Activated naive CD8-positive, alpha-beta T cell treated with anti-CD3 and anti-CD28 coated beads for 36 hours (primary cell): ENCODE results near the gene TRIO. TPM values are rescaled to one million over a fixed set of nuclear protein-coding genes. Genes with fewer than 3 reads are reported as not detected.

Experiments
- DNase-seq: peaks from one replicate; pipeline ENCODE4 v3.0.0; 2021
- H3K27ac Mint-ChIP-seq: one replicate; pipeline ENCODE4 v1.8.0; 2022; ENCODE audit warnings: mild to moderate bottlenecking, moderate library complexity, mixed read lengths
- H3K27me3 Mint-ChIP-seq: one replicate; pipeline ENCODE4 v1.8.0; 2022; ENCODE audit warnings: mild to moderate bottlenecking, mixed read lengths
- H3K36me3 Mint-ChIP-seq: one replicate; pipeline ENCODE4 v1.8.0; 2021; ENCODE audit warnings: mild to moderate bottlenecking, mixed read lengths
- H3K4me1 Mint-ChIP-seq: one replicate; pipeline ENCODE4 v1.8.0; 2021; ENCODE audit warnings: mixed read lengths
- H3K4me3 Mint-ChIP-seq: one replicate; pipeline ENCODE4 v1.8.0; 2022; ENCODE audit warnings: mild to moderate bottlenecking, moderate library complexity, mixed read lengths
- H3K9me3 Mint-ChIP-seq: one replicate; pipeline ENCODE4 v1.8.0; 2022; ENCODE audit warnings: mixed read lengths
- total RNA-seq, 2 experiments: library from RNA; stranded (reverse); gene quantifications; one replicate each; pipeline ENCODE4 v1.2.3, GENCODE V29; 2021

Gene TRIO
- total RNA-seq, 2 experiments from 2014 or later = 7.4 to 9.8 TPM

DNA sequence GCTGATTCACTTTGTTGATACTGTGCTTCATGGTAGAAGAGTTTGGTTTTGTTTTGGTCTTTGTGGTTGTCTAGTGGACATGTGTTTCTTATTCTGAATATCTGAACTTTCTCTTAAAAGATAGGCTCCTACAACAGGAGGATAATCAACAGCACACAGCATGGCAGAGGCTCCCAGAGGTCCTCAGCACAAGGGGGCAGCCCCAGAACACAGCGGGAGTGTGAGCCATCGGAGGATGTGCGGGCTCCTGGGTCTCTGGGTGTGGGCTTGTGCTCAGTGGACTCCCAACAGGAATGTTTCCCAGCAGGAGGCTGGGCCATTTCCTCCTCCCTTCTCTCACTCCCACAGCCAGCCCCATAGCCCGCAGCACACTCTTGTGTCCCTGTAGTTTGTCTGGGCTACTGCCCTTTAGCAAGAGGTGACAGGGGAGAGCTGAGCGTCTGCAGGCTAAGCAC lies 274.2 kb downstream of the TRIO start:
- Mint-ChIP-seq H3K36me3 (peaks cover 7% of the 10 kb centered on the region), H3K4me3 (no peak overlapping the region), H3K27me3 (peaks cover 6% of the 10 kb centered on the region), H3K27ac (peak overlapping the region; percentile 99), H3K4me1 (peaks cover 61% of the 10 kb centered on the region), H3K9me3 (no peaks in the 10 kb centered on the region)
- DNase-seq = no peak

DNA sequence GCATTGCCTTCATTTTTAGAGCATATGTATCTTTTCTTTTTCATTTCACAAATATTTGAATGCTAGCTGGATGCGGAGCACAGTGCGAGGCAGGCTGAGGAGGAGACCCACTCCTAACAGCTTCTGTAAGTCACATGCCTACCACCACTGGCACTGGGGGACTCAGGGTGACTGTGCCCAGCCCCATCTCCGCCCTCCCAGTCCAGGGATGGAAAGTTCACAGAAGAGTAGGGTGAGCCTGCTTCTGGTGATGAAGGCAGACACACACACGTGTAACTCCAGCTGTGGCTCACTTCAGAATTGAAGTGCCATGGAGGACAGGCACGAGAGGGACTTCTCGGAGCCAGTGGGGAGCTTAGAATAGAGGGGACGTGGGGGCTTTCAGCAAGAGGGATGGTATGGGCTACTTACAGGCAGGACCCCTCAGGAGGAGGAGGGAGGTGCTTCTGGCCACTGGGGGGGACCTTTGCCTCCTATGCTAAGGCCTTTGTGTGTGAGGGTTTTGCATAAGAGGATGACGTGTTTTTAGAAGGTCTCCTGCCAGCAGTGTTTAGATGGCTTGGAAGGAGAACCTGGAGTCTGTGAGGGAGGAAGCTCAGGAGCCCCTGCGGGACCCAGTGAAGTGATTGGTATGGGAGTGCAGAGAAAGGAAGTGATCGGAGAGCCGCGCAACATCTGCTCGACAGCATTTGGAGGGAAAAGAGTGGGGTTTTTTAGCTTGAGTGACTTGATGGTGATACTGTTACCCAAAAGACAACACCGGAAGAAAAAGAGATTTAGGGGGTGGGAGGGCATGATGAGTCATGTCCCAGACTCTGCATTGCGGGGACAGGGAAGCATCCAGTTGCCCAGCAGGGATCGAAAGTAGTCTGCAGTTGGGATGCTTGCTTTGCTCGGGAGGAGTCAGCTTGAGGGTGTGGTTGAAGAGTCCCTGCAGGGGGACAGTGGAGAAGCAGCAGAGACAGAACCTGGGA lies 274.9 kb downstream of the TRIO start:
- Mint-ChIP-seq H3K9me3 (no peaks in the 10 kb centered on the region), H3K27me3 (peaks cover 6% of the 10 kb centered on the region), H3K27ac (no peak overlapping the region), H3K36me3 (peaks cover 4% of the 10 kb centered on the region), H3K4me3 (no peak overlapping the region), H3K4me1 (peaks cover 57% of the 10 kb centered on the region)
- no peak for DNase-seq

DNA sequence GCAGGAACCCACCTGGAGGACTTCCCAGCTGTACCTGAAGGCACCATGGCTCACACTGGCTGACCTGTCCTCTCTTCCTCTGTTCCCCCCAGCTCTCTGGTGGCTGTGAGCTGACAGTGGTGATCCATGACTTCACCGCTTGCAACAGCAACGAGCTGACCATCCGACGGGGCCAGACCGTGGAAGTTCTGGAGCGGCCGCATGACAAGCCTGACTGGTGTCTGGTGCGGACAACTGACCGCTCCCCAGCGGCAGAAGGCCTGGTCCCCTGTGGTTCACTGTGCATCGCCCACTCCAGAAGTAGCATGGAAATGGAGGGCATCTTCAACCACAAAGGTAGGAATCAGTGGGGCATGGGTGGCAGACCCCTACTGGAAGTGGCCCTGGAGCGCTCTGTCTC lies 276.5 kb downstream of the TRIO start:
- no peak overlapping the region for H3K27ac Mint-ChIP-seq
- no peak for DNase-seq
- H3K4me3 Mint-ChIP-seq = no peak overlapping the region
- peaks cover 1% of the 10 kb centered on the region for H3K36me3 Mint-ChIP-seq
- no peaks in the 10 kb centered on the region for H3K9me3 Mint-ChIP-seq
- peaks cover 6% of the 10 kb centered on the region for H3K27me3 Mint-ChIP-seq
- peaks cover 56% of the 10 kb centered on the region for H3K4me1 Mint-ChIP-seq

DNA sequence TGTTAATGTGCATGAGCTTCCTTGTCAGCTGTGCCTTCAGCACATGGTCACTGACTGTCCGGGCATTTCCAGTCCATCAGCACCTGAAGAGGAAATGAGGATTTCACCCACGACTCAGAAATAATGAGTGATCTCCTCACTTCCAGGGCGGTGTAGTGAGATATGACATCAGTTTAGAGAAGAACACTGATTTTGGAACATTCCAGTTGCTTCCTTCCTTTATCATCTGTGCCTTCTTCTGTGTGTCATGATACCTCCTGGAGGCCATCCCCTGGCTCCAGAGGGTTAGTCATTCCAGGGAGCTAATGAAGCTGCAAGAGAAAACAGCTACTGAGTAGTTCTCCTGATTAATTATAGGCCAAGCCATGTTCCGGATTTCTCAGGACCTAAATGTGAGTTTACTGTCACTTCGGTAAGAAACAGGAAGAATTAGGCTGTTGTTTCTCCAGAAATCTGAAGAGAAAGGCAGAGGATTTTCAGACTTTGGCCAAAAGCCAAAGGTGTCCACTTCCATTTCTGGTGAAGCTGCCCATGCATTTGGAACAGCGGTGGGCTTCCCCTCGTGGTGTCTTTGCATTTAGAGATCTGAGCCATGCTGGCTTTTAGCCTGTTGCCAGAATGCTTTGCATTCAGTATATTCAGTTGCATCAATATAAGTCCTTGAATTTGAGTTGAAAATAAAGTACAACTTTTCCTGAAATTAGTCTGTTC lies 277.1 kb downstream of the TRIO start:
- Mint-ChIP-seq H3K4me1 (peaks cover 56% of the 10 kb centered on the region), H3K9me3 (no peaks in the 10 kb centered on the region), H3K36me3 (peaks cover 1% of the 10 kb centered on the region), H3K27ac (no peak overlapping the region), H3K4me3 (no peak overlapping the region), H3K27me3 (peaks cover 6% of the 10 kb centered on the region)
- no peak for DNase-seq

DNA sequence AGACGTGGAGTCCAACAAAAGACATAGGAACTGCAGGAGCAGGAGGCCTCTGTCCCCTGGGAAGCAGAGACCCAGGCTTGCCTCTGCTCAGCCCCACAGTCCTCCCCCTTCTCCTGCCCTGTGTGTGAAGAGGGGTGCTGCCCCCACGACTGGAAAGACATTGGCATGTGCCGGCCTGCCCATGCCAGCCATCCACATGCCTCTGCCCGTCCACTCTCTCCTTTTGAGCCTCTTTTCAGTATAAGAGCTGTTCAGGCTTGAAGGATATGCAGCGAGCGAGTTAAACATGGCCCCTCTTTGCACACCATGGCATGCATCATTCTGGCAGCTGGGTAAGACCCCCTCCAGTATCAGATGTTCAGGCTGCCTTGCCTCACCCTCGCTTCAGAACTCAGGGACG lies 278.7 kb downstream of the TRIO start:
- DNase-seq = no peak
- H3K4me3 Mint-ChIP-seq = no peak overlapping the region
- H3K27me3 Mint-ChIP-seq = peaks cover 6% of the 10 kb centered on the region
- peaks cover 44% of the 10 kb centered on the region for H3K4me1 Mint-ChIP-seq
- H3K36me3 Mint-ChIP-seq = peaks cover 6% of the 10 kb centered on the region
- H3K27ac Mint-ChIP-seq = no peak overlapping the region
- no peaks in the 10 kb centered on the region for H3K9me3 Mint-ChIP-seq

DNA sequence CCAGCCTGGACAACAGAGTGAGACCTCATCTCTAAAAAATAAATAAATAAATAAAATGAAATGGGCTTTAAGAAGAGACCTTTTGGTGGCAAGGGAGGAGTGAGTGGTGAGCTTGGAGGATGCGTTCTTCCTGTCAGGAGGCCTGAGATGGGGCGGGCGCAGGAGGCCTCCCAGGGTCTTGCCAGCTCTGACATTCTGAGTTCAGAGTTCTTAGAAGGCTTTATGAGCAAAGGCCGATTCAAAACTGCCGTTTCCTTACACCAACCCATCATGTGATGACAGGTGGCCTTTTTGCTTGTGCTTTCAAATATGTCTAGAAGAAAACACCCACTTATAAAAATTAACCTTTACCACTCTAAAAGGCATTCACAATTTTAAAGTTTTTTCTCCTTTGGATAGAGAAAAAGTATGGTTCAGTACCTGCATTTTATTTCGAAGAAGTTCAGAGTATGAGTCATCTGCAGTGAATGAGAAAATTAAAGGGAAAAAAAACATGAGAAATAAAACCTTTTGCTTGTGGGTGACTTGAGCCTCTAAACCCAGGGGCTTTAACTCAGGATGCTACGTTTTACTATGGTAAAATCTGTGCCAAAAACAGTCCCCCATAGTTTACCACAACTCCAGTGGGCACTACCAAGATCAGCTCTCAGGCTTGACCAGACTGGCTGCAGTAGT lies 281.0 kb downstream of the TRIO start:
- no peaks in the 10 kb centered on the region for H3K9me3 Mint-ChIP-seq
- H3K4me1 Mint-ChIP-seq = peaks cover 41% of the 10 kb centered on the region
- H3K4me3 Mint-ChIP-seq = peak overlapping the region; percentile 40
- H3K36me3 Mint-ChIP-seq = peaks cover 5% of the 10 kb centered on the region
- no peaks in the 10 kb centered on the region for H3K27me3 Mint-ChIP-seq
- DNase-seq = peak; percentile 61
- H3K27ac Mint-ChIP-seq = peak overlapping the region; percentile 85

DNA sequence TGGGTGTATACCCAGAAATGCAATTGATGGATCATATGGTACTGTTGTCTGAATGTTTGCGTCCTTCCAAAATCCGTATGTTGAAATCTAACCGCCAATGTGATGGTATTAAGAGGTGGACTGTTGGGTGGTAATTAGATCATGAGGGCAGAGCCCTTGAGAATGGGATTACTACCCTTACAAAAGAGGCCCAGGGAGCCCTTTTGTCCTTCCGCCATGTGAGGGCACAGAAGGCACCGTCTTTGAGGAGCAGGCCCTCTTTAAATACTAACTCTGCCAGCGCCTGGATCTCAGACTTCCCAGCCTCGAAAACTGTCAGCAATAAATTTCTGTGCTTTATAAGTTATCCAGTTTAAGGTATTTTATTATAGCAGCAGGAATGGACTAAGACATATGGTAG lies 282.4 kb downstream of the TRIO start:
- no peaks in the 10 kb centered on the region for H3K9me3 Mint-ChIP-seq
- H3K27ac Mint-ChIP-seq = peak overlapping the region; percentile 85
- H3K4me3 Mint-ChIP-seq = no peak overlapping the region
- no peak for DNase-seq
- peaks cover 41% of the 10 kb centered on the region for H3K4me1 Mint-ChIP-seq
- no peaks in the 10 kb centered on the region for H3K27me3 Mint-ChIP-seq
- H3K36me3 Mint-ChIP-seq = peaks cover 5% of the 10 kb centered on the region

DNA sequence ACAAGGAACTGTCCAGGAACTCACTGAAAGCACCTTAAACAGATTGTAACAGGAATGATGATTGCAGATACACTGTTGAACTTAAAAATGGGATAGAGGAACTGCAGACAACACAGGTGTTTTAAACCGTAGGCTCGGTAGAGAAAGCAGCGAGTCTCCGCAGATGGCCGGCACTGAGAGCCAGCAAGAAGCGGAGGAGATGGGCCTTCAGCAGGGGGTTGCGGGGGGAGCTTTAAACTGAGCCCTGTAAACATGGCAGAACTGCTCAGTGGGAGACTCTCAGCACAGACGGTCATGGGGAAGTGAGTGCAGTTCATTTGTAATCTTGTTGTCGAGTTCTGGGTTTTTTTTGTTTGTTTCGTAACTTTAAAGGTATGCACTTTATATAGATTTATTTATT lies 283.4 kb downstream of the TRIO start:
- no peak overlapping the region for H3K27ac Mint-ChIP-seq
- no peaks in the 10 kb centered on the region for H3K27me3 Mint-ChIP-seq
- H3K36me3 Mint-ChIP-seq = peaks cover 5% of the 10 kb centered on the region
- H3K4me1 Mint-ChIP-seq = peaks cover 39% of the 10 kb centered on the region
- no peaks in the 10 kb centered on the region for H3K9me3 Mint-ChIP-seq
- DNase-seq = no peak
- no peak overlapping the region for H3K4me3 Mint-ChIP-seq

DNA sequence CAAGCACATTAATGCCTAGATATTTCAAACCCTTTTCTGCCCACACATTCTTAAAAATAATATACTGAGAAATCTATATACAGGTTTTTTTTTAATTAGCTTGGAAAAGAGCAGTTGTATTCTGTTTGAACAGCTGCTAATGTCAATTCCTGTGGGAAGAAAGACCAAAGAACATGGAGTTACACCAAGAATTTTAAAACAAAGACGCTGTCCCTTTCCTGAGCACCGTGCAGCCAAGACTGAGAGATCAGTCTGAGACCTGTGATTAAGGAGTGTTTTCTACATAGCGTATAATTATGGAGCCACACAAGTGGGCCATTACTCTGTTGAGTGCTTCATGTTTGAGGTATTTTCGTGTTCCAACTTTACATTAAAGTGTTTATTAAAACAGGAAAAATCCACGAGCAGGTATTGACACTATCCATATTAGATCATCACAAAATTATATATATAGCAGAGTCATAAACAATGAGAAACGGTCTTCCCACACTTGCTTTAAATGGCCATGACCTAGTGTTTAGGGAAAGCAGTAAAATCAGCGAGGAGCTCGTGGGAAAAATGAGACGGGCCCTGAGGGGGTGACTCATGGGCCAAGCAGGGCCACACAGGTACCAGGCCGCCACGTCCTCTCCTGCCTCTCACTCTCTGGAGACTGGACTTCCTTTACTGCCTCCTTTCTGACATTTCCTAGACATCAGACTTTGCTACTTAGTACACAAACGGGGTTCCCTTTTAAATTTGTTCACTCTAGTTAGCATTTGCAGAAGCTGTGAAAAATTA lies 285.4 kb downstream of the TRIO start:
- Mint-ChIP-seq H3K27me3 (no peaks in the 10 kb centered on the region), H3K4me3 (no peak overlapping the region), H3K9me3 (peaks cover 1% of the 10 kb centered on the region), H3K4me1 (peaks cover 31% of the 10 kb centered on the region), H3K36me3 (peaks cover 6% of the 10 kb centered on the region), H3K27ac (peak overlapping the region; percentile 39)
- no peak for DNase-seq

DNA sequence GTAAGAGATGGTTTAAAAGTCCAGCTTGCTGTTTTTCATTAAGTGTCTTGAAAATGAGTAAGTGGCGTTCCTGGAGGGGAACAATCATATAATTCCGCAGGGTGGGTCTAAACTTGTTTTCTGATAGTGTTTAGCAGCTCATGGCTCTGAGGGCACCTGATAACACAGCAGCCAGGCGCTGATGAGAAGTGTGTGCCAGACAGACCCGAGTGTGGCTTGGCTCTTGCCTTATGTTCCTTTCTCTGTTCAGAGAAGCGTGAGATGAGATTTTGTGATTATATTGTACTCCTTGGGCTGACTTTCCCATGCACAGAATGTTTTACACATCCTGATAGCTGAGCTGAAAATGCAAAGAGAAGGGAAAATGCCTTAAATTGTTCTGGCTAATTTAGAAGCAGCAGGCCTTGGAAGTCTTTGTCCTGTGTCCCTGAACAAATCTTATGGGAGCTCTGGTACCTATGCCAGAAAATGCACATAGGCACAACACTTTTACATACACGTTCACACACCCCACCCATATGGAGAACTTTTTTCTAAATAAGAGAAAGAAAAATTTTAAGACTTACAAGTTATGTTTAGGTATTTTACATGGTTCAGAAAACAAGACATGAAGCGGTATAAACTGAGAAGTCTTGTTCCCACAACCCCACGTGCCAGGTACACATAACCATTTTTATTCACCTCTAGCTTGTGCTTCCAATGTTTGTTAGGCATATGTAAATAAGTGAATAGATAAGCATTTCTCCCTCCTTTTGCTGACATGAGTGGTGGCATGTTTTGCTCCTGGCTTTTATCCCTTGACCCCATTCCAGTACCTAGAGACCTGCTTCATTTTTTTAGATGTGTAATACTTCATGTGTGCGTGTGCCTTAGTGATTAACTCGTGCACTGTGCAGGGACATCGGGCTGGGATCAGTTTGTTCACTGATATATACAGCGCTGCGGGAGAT lies 286.2 kb downstream of the TRIO start:
- H3K9me3 Mint-ChIP-seq = peaks cover 1% of the 10 kb centered on the region
- no peak overlapping the region for H3K27ac Mint-ChIP-seq
- DNase-seq = no peak
- no peak overlapping the region for H3K4me3 Mint-ChIP-seq
- H3K4me1 Mint-ChIP-seq = peaks cover 23% of the 10 kb centered on the region
- H3K27me3 Mint-ChIP-seq = no peaks in the 10 kb centered on the region
- peaks cover 6% of the 10 kb centered on the region for H3K36me3 Mint-ChIP-seq

DNA sequence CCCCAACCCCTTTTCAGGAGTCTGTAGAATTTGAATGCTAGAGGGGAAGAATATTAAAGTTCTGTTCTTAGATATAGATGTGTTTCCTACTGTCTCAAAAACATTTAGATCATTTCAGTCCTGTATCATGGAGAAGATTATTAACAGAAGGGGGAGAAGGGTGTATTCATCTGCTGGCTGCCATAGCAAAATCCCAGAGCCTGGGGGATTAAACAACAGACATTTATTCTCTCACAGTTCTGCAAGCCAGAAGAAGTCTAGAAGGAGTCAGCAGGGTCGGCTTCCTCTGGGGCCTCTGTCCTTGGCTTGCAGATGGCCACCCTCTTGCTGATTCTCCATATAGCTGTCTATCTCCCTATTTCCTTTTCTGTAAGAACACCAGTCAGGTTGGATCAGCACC lies 288.4 kb downstream of the TRIO start:
- peaks cover 16% of the 10 kb centered on the region for H3K4me1 Mint-ChIP-seq
- H3K4me3 Mint-ChIP-seq = no peak overlapping the region
- H3K27ac Mint-ChIP-seq = no peak overlapping the region
- H3K36me3 Mint-ChIP-seq = peaks cover 9% of the 10 kb centered on the region
- DNase-seq = no peak
- H3K9me3 Mint-ChIP-seq = peaks cover 7% of the 10 kb centered on the region
- H3K27me3 Mint-ChIP-seq = no peaks in the 10 kb centered on the region

DNA sequence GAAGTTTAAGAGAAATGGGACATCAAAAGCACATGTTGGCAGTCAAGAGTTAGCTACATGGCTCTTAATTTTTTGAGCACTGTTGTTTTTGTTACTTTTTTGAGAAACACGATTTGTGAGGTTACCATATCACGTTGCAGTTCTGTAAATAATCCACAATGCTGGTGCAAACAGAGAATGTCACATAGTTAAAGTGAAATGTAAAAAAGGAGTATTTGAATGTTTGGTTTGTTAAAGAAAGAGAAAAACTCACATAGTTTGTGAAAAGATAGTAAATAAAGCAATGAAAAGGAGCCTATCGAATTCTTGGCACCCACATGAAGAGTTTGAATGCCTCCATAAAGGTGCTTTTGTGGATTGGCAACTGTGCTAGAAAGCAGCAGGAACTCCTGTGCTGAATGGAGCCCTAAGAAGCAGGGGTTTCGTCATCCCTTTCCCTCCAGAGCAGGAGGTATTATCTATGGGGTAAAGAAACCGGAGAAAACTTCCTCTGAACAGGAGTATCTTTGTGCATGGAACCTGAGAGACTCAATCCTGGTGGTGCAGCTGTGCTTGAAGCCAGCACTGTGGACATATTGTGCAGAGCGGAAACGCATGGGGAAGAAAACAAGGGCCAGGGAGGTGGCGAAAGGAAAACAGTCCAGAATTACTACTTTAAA lies 289.9 kb downstream of the TRIO start:
- H3K4me3 Mint-ChIP-seq = no peak overlapping the region
- no peaks in the 10 kb centered on the region for H3K27me3 Mint-ChIP-seq
- peaks cover 23% of the 10 kb centered on the region for H3K4me1 Mint-ChIP-seq
- DNase-seq = no peak
- H3K9me3 Mint-ChIP-seq = peaks cover 10% of the 10 kb centered on the region
- H3K27ac Mint-ChIP-seq = no peak overlapping the region
- H3K36me3 Mint-ChIP-seq = peaks cover 10% of the 10 kb centered on the region

DNA sequence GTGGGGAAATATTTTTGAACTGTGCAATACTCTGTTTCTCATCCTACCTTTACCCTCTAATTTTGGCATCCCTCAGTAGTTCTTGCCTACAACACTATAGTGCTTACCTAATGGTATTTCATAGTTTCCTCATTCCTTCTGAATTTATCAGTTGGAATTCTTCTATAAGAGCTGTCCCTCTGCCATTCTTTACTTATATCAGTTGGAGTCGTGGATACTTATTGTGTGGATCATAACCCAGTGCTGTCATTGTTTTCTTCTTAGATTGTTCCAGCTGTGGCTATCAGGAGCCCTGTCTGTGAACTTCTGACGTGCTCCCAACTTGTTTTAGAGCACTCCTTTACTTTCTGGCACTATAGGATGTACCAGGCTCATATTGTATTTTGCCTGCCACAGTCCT lies 292.3 kb downstream of the TRIO start:
- Mint-ChIP-seq H3K27me3 (no peaks in the 10 kb centered on the region), H3K36me3 (peaks cover 11% of the 10 kb centered on the region), H3K9me3 (peaks cover 10% of the 10 kb centered on the region), H3K4me1 (peaks cover 26% of the 10 kb centered on the region), H3K27ac (no peak overlapping the region), H3K4me3 (no peak overlapping the region)
- no peak for DNase-seq
